ENCODE results near the gene CSF1R.

The CSF1R gene

DNA sequence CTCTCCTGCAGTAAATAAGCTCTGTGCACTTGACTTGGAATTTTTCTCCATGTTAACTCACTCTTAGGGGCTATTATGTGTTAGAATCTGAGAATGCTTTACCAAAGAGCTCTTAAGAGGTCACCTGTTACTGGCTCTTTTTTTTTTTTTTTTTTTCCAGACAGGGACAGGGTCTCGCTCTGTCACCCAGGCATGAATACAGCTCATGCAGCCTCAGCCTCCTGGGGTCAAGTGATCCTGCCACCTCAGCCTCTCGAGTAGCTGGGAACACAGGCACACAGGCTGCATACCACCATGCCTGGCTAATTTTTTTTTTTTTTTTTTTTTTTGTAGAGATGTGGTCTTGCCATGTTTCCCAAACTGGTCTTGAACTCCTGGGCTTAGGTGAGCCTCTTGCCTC, 63.7 kb downstream of the CSF1R start:
- DNase-seq, result no peak
- Histone ChIP-seq H2AFZ (ENCODE audit: low read depth, low read length) (no peak overlapping the region), H3K4me1 (ENCODE audit: insufficient read depth, low read length) (no peaks in the 10 kb centered on the region), H3K27ac (ENCODE audit: low read length) (no peak overlapping the region), H3K79me2 (ENCODE audit: insufficient read depth, low read length) (no peaks in the 10 kb centered on the region), H3K9me3 (ENCODE audit: insufficient read depth, low read length, severe bottlenecking) (no peaks in the 10 kb centered on the region), H3K9ac (ENCODE audit: low read depth, low read length) (no peak overlapping the region), H3K4me2 (ENCODE audit: insufficient read depth, low read length) (no peak overlapping the region), H4K20me1 (ENCODE audit: insufficient read depth, low read length) (no peaks in the 10 kb centered on the region; the same call in 1 of the 2 replicates), H3K36me3 (ENCODE audit: insufficient read depth, low read length) (peaks cover 99% of the 10 kb centered on the region), H3K27me3 (ENCODE audit: insufficient read depth, low read length, poor library complexity) (no peaks in the 10 kb centered on the region), H3K4me3 (ENCODE audit: low read depth in 1 of 2, low read length in 2 of 2) (no peak overlapping the region)
- ATAC-seq (ENCODE audit: insufficient read depth, low read depth), result no peak
- TF ChIP-seq, protein P1, sequence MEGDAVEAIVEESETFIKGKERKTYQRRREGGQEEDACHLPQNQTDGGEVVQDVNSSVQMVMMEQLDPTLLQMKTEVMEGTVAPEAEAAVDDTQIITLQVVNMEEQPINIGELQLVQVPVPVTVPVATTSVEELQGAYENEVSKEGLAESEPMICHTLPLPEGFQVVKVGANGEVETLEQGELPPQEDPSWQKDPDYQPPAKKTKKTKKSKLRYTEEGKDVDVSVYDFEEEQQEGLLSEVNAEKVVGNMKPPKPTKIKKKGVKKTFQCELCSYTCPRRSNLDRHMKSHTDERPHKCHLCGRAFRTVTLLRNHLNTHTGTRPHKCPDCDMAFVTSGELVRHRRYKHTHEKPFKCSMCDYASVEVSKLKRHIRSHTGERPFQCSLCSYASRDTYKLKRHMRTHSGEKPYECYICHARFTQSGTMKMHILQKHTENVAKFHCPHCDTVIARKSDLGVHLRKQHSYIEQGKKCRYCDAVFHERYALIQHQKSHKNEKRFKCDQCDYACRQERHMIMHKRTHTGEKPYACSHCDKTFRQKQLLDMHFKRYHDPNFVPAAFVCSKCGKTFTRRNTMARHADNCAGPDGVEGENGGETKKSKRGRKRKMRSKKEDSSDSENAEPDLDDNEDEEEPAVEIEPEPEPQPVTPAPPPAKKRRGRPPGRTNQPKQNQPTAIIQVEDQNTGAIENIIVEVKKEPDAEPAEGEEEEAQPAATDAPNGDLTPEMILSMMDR (IDR thresholded peaks at IDR 0.05; ENCODE audit: borderline replicate concordance, extremely low read depth, low read length, poor library complexity, severe bottlenecking), result no peak
- no peak for TF ChIP-seq EZH2 (IDR thresholded peaks at IDR 0.05; ENCODE audit: borderline replicate concordance, low read depth, low read length, severe bottlenecking)

GRCh38 chr5:150022158-150022531, 64.2 kb downstream of the CSF1R start:
- no peaks in the 10 kb centered on the region for H3K27me3 ChIP-seq (ENCODE audit: insufficient read depth, low read length, poor library complexity)
- H3K9ac ChIP-seq (ENCODE audit: low read depth, low read length), result no peak overlapping the region
- H3K9me3 ChIP-seq (ENCODE audit: insufficient read depth, low read length, severe bottlenecking), result no peaks in the 10 kb centered on the region
- no peak overlapping the region for H3K4me3 ChIP-seq (ENCODE audit: low read depth in 1 of 2, low read length in 2 of 2)
- peaks cover 99% of the 10 kb centered on the region for H3K36me3 ChIP-seq (ENCODE audit: insufficient read depth, low read length)
- no peak overlapping the region for H3K27ac ChIP-seq (ENCODE audit: low read length)
- H4K20me1 ChIP-seq (ENCODE audit: insufficient read depth, low read length), result no peaks in the 10 kb centered on the region; the same call in 1 of the 2 replicates
- no peak overlapping the region for H3K4me2 ChIP-seq (ENCODE audit: insufficient read depth, low read length)
- DNase-seq, result no peak
- no peak overlapping the region for H2AFZ ChIP-seq (ENCODE audit: low read depth, low read length)
- TF ChIP-seq, protein P1 (IDR thresholded peaks at IDR 0.05; ENCODE audit: borderline replicate concordance, extremely low read depth, low read length, poor library complexity, severe bottlenecking), result no peak
- TF ChIP-seq EZH2 (IDR thresholded peaks at IDR 0.05; ENCODE audit: borderline replicate concordance, low read depth, low read length, severe bottlenecking), result no peak
- no peaks in the 10 kb centered on the region for H3K4me1 ChIP-seq (ENCODE audit: insufficient read depth, low read length)
- no peaks in the 10 kb centered on the region for H3K79me2 ChIP-seq (ENCODE audit: insufficient read depth, low read length)
- no peak for ATAC-seq (ENCODE audit: insufficient read depth, low read depth)

- peaks cover 99% of the 10 kb centered on the region for H3K36me3 ChIP-seq (ENCODE audit: insufficient read depth, low read length)
- no peak overlapping the region for H3K4me3 ChIP-seq (ENCODE audit: low read depth in 1 of 2, low read length in 2 of 2)
- no peak overlapping the region for H2AFZ ChIP-seq (ENCODE audit: low read depth, low read length)
- no peaks in the 10 kb centered on the region for H3K79me2 ChIP-seq (ENCODE audit: insufficient read depth, low read length)
- no peak for ATAC-seq (ENCODE audit: insufficient read depth, low read depth)
- H3K9me3 ChIP-seq (ENCODE audit: insufficient read depth, low read length, severe bottlenecking), result no peaks in the 10 kb centered on the region
- no peak overlapping the region for H3K9ac ChIP-seq (ENCODE audit: low read depth, low read length)
- no peak for DNase-seq
- H3K27me3 ChIP-seq (ENCODE audit: insufficient read depth, low read length, poor library complexity), result no peaks in the 10 kb centered on the region
- H3K27ac ChIP-seq (ENCODE audit: low read length), result no peak overlapping the region
- no peak for TF ChIP-seq EZH2 (IDR thresholded peaks at IDR 0.05; ENCODE audit: borderline replicate concordance, low read depth, low read length, severe bottlenecking)
- TF ChIP-seq, protein P1 (IDR thresholded peaks at IDR 0.05; ENCODE audit: borderline replicate concordance, extremely low read depth, low read length, poor library complexity, severe bottlenecking), result no peak
- H4K20me1 ChIP-seq (ENCODE audit: insufficient read depth, low read length), result no peaks in the 10 kb centered on the region; the same call in 1 of the 2 replicates
- H3K4me1 ChIP-seq (ENCODE audit: insufficient read depth, low read length), result no peaks in the 10 kb centered on the region
- H3K4me2 ChIP-seq (ENCODE audit: insufficient read depth, low read length), result no peak overlapping the region
Measured at GRCh38 chr5:150021491-150022157, 64.7 kb downstream of the CSF1R start.
